HG03025 (cell line): Measurements from ENCODE around the gene PLCXD1.
"Not testable (repeated sequence)": the region's sequence is repeated elsewhere in the genome, so short reads cannot be mapped to it uniquely, and the experiment has no call there.

ENCODE experiments used
- ATAC-seq: cut with Tn5 transposase; IDR thresholded peaks from one replicate; pipeline ENCODE4 v1.9.1; 2021; ENCODE audit warnings: mild to moderate bottlenecking, moderate library complexity; ENCODE audit not compliant: unreplicated experiment, low FRiP score

Gene PLCXD1

GRCh38 chrX:348461-349117, 67.4 kb downstream of the PLCXD1 start:
- ATAC-seq: no peak

DNA sequence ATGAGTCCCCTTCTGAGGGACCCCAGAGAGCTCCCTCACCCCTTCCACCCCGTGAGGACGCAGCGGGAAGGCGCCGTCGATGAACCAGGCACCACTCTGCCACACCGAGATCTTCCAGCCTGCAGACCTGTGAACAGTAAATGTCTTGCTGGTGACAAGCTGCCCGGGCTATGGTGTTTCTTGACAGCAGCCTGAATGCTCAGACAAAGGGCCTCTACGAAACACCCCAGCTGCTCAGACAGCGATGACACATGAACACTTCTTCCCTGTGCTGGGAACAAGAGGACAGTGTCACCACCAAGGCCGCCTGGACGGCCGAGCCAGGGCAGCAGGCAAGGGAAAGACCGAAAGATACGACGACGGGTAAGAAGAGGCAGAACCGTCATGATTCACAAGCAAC, 68.0 kb downstream of the PLCXD1 start:
- no peak for ATAC-seq

DNA sequence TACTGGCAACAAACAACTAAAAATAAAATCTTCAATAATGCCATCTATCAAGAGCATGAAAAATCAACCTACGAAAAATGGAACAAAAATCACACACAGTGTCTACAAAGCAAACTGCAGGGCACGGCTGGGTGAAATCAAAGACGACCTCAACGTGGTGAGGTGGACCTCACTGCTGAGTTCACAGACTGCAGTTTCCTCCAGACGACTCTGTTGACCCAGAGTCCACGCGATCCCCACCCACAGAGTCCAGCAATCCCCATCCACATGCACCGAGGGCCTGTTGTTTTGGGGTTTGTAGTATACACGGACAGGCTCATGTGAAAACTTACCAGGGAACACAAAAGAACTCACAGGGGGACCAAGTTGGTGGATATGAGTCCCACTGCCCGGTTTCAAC, 68.5 kb downstream of the PLCXD1 start:
- no peak for ATAC-seq

DNA sequence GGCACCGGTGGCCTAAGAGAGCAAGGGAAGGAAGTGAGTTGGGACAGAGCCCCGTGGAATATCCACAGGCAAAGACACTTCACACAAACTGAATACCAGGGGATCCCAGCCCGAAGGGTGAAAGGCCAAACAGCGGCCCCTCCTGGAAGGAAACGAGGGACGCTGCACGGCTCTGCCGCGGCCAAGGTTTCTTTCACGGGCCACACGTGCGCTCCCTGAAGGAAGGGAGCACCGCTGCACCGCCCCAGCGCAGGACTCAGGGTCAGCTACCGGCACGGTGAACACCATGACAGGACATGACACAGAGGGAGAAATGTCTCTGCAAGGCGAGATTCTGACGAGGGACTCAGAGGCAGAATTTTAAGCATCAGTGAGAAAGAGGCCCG, 69.0 kb downstream of the PLCXD1 start:
- no peak for ATAC-seq

- no peak for ATAC-seq
These were observed 69.5 kb downstream of the PLCXD1 start for GRCh38 chrX:350534-351323.

DNA sequence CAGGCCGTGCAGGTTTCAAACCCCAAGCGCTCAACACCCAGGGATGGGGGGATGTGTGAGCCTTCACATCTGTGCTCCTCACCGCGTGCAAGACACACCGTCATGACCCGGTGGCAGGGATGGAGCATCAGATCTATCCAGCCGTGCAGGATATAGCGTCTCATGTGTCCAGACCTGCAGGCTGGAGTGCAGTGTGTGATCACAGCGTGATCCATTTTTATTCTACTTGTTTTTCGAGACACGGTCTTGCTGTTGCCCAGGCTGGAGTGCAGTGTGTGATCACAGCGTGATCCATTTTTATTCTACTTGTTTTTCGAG, 70.1 kb downstream of the PLCXD1 start:
- not testable (repeated sequence) for ATAC-seq

GRCh38 chrX:351736-352135, 70.6 kb downstream of the PLCXD1 start:
- ATAC-seq: no peak

- no peak for ATAC-seq
These were observed 71.0 kb downstream of the PLCXD1 start for GRCh38 chrX:352181-352580.

- ATAC-seq: no peak
These were observed 71.6 kb downstream of the PLCXD1 start for GRCh38 chrX:352582-353314.
